ENCODE data around the gene CD22. TPM values are rescaled to one million over a fixed set of nuclear protein-coding genes. Genes with fewer than 3 reads are reported as not detected.

The CD22 gene
- total and polyA plus RNA-seq, 3 donors from 2014 or later = 10.1 to 15.0 (median 15.0) TPM

- intact Hi-C loops (cut with DNase I; ENCODE audit: low total_unique reads) = no loop called here
- 94 to 96% methylated on average over 6 of the region's 6 CpGs for whole genome bisulfite sequencing, 2 donors
- H3K27ac ChIP-seq = no peak overlapping the region
- no peaks in the 10 kb centered on the region for H3K27me3 ChIP-seq
- H3K36me3 ChIP-seq (ENCODE audit: low read depth, missing control alignments) = no peaks in the 10 kb centered on the region
- no peaks in the 10 kb centered on the region for H3K4me1 ChIP-seq
- no peak for TF ChIP-seq POLR2A (IDR thresholded peaks at IDR 0.05)
- no peak for TF ChIP-seq CTCF (IDR thresholded peaks at IDR 0.05)
- no peaks in the 10 kb centered on the region for H3K9me3 ChIP-seq
- H3K4me3 ChIP-seq = no peak overlapping the region
- no peak for DNase-seq
Observed at GRCh38 chr19:35381926-35382325, 52.9 kb downstream of the CD22 start.

GRCh38 chr19:35383536-35383935 is 54.5 kb downstream of the CD22 start:
- no peaks in the 10 kb centered on the region for H3K9me3 ChIP-seq
- no peaks in the 10 kb centered on the region for H3K36me3 ChIP-seq (ENCODE audit: low read depth, missing control alignments)
- DNase-seq = no peak
- no peak overlapping the region for H3K27ac ChIP-seq
- no peak overlapping the region for H3K4me3 ChIP-seq
- H3K4me1 ChIP-seq = no peaks in the 10 kb centered on the region
- intact Hi-C loops (cut with DNase I; ENCODE audit: low total_unique reads) = no loop called here
- H3K27me3 ChIP-seq = no peaks in the 10 kb centered on the region
- whole genome bisulfite sequencing, 2 donors = 73 to 90% methylated on average over 2 of the region's 2 CpGs
- TF ChIP-seq POLR2A (IDR thresholded peaks at IDR 0.05) (no peak), CTCF (IDR thresholded peaks at IDR 0.05) (no peak)

- H3K27ac ChIP-seq = no peak overlapping the region
- DNase-seq = no peak
- H3K4me1 ChIP-seq = no peaks in the 10 kb centered on the region
- no peak for TF ChIP-seq CTCF (IDR thresholded peaks at IDR 0.05)
- no peak for TF ChIP-seq POLR2A (IDR thresholded peaks at IDR 0.05)
- no peaks in the 10 kb centered on the region for H3K9me3 ChIP-seq
- H3K4me3 ChIP-seq = no peak overlapping the region
- no peaks in the 10 kb centered on the region for H3K36me3 ChIP-seq (ENCODE audit: low read depth, missing control alignments)
- intact Hi-C loops (cut with DNase I; ENCODE audit: low total_unique reads) = no loop called here
- H3K27me3 ChIP-seq = no peaks in the 10 kb centered on the region
- 90 to 91% methylated on average over 6 of the region's 6 CpGs for WGBS, 2 donors
Observed at GRCh38 chr19:35388277-35389054, 59.5 kb downstream of the CD22 start.

- H3K4me3 ChIP-seq = no peak overlapping the region
- intact Hi-C loops (cut with DNase I; ENCODE audit: low total_unique reads) = no loop called here
- H3K9me3 ChIP-seq = no peaks in the 10 kb centered on the region
- 73 to 87% methylated on average over 6 of the region's 6 CpGs for WGBS, 2 donors
- no peaks in the 10 kb centered on the region for H3K27me3 ChIP-seq
- TF ChIP-seq POLR2A (IDR thresholded peaks at IDR 0.05) = no peak
- no peak for TF ChIP-seq CTCF (IDR thresholded peaks at IDR 0.05)
- H3K4me1 ChIP-seq = no peaks in the 10 kb centered on the region
- no peak for DNase-seq
- no peaks in the 10 kb centered on the region for H3K36me3 ChIP-seq (ENCODE audit: low read depth, missing control alignments)
- no peak overlapping the region for H3K27ac ChIP-seq
Observed at GRCh38 chr19:35389192-35389861, 60.3 kb downstream of the CD22 start.
